Stimulated activated CD4-positive, alpha-beta T cell treated with anti-CD3 and anti-CD28 coated beads, TNF-alpha, amount 100 ng/mL, for 1 hour (primary cell): ENCODE measurements around the gene KANK3.
"Not testable (repeated sequence)": the region's sequence is repeated elsewhere in the genome, so short reads cannot be mapped to it uniquely, and the experiment has no call there.

Experiments used
- DNase-seq, 3 donors: peaks; one replicate each; pipeline ENCODE4 v3.0.0-alpha.2; 2020; ENCODE audit warnings: low read depth in 3 of 3, low spot score in 1 of 3

KANK3 gene

GRCh38 chr19:8342684-8343482 is at the start of gene KANK3:
KANK3 (minus strand) TSS chr19:8343262; CDS start chr19:8337828, 5,434 bp downstream.
- DNase-seq, result peak; percentile 78 to 84 (median 79)

DNA sequence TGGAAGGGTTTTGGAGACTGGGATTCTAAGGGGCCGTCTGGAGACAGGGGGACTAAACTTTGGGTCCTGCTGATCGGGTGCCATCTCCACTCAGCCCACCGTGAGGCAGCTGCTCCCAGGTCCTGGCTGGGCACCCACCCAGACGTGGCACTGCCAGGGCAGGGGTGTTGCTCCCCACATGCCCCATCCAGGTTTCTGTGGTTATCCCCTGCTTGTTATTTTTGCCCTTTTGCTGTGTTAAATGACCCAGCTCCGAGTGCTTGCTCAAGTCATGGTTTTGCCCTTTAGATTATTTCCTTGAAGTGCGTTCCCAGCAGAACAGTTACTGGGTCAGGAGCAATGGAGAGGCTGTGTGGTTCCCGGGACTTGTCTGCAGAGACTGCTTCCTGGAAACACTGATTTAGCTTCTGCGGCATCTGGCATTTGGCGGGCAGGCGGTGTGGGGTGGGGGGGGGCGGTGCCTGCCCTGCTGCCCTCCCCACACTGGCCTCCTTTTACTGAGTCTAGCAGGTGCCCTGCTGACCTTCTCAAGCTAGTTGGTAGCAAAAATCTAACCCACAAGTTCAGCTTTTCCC is 49.0 kb upstream of the KANK3 start:
- no peak for DNase-seq

DNA sequence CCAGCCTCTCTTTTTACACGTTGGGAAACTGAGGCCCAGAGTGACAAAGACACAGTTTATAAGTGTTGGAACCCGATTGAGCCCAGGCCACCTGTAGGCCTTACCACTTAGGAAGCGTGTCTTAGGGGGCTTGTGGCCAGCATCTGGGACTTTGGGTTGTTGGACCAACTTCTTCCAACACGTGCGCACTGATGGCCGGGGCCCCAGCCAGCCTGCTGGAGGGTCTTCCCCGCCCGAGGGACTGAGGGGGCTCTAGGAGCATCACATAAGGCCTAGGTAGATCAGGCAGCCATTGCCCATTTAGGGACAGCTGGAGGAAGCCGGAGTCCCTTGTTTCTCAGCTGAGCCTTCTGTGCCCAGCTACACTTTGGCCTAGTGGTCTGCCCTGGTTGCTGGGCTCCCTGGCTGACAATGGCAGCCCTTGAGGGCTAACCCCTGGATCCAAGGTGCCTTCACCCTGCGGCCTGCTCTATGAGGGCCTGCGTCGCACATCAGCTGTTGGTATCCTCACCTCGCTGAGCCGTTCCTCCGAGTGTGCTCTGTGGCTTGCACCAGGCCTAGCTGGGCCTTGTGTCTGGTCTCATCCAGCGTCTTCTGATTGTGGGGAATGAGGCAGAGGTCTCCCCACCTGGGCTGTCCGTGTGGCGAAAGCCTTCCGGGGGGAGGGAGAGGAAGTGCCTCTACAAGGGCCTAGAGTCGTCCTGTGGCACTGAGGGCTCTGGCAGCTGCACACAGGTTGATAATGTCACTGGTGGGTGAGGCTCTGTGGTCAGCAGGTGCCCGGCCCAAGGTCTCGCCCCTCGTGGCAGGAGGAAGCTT is 48.3 kb upstream of the KANK3 start:
- no peak for DNase-seq

- DNase-seq, result peak; percentile 81 to 95 (median 82)
Measured at GRCh38 chr19:8390617-8390981, 47.5 kb upstream of the KANK3 start.

GRCh38 chr19:8389891-8390616 is 47.0 kb upstream of the KANK3 start, which contains the start of gene RAB11B:
RAB11B (plus strand) TSS chr19:8390360; CDS start chr19:8390417, 57 bp downstream.
- DNase-seq, result peak; percentile 91 to 96 (median 94)

- no peak for DNase-seq
Measured at GRCh38 chr19:8388612-8388958, 45.5 kb upstream of the KANK3 start.

DNA sequence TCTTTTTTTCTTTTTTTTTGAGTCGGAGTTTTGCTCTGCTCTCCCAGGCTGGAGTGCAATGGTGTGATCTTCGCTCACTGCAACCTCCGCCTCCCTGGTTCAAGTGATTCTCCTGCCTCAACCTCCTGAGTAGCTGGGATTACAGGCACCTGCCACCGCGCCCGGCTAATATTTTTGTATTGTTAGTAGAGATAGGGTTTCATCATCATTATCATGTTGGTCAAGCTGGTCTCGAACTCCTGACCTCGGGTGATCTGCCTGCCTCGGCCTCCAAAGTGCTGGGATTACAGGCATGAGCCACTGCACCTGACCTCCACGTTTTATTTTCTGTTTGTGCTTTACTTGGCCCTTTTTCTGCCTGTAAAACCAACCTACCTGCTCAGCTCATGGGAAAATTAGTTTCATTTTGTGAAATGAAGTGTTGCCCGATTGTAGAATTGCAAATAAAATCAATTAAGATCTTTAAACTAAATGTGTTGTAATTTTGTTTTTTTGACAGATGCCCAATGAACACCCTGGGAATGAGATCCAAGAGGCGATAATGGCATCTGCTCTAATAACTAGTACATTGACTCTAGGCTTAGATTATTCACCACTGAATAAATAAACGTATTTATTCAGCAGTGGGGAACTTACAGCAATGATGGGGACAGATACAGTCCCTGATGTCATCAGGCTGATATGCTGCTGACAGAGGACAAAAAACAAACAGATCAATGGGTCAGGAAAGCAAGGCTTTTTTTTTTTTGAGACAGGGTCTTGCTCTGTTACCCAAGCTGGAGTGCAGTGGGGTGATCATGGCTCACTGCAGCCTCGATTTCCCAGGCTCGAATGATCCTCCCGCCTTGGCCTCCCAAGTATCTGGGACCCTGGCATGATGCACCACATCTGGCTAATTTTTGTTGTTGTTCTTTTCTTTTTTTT is 44.9 kb upstream of the KANK3 start:
- no peak for DNase-seq

- DNase-seq, result no peak
Measured at GRCh38 chr19:8386990-8387389, 43.9 kb upstream of the KANK3 start.

- not testable (repeated sequence) for DNase-seq
Measured at GRCh38 chr19:8386419-8386818, 43.4 kb upstream of the KANK3 start.

DNA sequence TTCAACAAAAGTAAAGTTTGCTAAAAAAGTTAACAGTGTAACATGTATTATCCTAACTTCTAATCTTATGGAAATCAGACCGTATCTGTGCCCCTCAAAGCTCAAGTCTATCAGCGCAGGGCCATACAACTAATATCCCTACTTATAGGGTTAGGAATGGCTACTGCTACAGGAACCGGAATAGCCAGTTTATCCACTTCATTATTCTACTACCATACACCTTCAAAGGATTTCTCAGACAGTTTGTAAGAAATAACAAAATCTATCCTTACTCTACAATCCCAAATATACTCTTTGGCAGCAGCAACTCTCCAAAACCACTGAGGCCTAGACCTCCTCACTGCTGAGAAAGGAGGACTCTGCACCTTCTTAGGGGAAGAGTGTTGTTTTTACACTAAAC is 42.5 kb upstream of the KANK3 start:
- DNase-seq, result not testable (repeated sequence)

GRCh38 chr19:8385103-8385502 is 42.0 kb upstream of the KANK3 start:
- DNase-seq, result not testable (repeated sequence)

DNA sequence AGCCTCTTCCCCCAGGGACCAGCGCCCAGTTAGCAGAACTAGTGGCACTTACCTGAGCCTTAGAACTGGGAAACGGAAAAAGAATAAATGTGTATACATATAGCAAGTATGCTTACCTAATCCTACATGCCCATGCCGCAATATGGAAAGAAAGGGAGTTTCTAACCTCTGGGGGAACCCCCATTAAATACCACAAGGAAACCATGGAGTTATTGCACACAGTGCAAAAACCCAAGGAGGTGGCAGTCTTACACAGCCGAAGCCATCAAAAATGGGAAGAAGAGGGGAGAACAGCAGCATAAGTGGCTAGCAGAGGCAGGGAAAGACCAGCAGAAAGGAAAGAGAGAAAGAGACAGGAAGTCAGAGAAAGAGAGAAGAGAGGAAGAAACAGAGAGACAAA is 41.5 kb upstream of the KANK3 start:
- DNase-seq, result not testable (repeated sequence)

DNA sequence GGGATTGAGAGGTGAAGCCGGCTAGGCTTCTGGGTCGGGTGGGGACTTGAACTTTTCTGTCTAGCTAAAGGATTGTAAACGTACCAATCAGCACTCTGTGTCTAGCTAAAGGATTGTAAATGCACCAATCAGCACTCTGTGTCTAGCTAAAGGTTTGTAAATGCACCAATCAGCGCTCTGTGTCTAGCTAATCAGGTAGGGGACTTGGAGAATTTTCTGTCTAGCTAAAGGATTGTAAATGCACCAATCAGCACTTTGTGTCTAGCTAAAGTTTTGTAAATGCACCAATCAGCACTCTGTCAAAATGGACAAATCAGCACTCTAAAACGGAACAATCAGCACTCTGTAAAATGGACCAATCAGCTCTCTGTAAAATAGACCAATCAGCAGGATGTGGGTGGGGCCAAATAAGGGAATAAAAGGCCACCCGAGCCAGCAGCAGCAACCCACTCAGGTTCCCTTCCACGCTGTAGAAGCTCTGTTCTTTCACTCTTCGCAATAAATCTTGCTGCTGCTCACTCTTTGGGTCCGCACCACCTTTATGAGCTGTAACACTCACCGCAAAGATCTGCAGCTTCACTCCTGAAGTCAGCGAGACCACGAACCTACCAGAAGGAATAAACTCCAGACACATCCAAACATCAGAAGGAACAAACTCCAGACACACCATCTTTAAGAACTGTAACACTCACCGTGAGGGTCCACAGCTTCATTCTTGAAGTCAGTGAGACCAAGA is 36.3 kb upstream of the KANK3 start:
- not testable (repeated sequence) for DNase-seq

GRCh38 chr19:8377598-8377997 is 34.5 kb upstream of the KANK3 start:
- no peak for DNase-seq

GRCh38 chr19:8376373-8376974 is 33.4 kb upstream of the KANK3 start:
- DNase-seq, result not testable (repeated sequence)

- DNase-seq, result not testable (repeated sequence)
Measured at GRCh38 chr19:8375766-8376165, 32.7 kb upstream of the KANK3 start.

DNA sequence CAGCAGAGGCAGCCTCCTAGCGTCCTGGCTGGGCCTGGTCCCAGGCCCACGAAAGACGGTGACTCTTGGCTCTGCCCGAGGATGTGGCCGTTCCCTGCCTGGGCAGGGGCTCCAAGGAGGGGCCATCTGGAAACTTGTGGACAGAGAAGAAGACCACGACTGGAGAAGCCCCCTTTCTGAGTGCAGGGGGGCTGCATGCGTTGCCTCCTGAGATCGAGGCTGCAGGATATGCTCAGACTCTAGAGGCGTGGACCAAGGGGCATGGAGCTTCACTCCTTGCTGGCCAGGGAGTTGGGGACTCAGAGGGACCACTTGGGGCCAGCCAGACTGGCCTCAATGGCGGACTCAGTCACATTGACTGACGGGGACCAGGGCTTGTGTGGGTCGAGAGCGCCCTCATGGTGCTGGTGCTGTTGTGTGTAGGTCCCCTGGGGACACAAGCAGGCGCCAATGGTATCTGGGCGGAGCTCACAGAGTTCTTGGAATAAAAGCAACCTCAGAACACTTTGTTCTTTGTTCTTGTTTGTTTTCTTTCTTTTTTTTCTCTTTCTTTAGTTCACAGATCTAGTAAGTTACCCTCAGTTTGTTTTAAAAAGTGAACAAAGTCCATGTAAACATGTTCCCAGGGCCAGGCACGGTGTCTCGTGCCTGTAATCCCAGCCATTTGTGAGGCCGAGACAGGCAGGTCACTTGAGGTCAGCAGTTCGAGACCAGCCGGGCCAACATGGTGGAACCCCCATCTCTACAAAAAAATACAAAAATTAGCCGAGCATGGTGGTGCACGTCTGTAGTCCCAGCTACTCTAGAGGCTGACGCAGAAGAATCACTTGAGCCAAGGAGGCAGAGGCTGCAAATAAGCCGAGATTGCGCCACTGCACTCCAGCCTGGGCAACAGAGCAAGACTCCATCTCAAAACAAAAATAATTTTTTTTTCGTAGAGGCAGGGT is 31.1 kb upstream of the KANK3 start:
- DNase-seq, result no peak
